ENCODE data around the gene SMARCA4.
"Not testable (repeated sequence)": the region's sequence is repeated elsewhere in the genome, so short reads cannot be mapped to it uniquely, and the experiment has no call there.

The SMARCA4 gene

DNA sequence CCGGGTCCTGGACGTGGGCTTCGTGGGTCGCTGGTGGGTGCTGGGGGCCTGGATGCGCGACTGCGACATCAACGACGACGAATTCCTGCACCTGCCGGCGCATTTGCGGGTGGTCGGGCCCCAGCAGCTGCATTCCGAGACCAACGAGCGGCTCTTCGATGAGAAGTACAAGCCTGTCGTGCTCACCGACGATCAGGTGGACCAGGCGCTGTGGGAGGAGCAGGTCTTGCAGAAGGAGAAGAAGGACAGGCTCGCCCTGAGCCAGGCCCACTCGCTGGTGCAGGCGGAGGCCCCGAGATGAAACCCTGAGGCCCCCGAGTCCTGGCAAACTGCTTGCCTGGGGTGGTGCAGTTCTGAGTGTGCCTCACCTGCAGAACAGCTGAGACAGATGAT, 31.4 kb upstream of the SMARCA4 start:
- no peak for DNase-seq

DNA sequence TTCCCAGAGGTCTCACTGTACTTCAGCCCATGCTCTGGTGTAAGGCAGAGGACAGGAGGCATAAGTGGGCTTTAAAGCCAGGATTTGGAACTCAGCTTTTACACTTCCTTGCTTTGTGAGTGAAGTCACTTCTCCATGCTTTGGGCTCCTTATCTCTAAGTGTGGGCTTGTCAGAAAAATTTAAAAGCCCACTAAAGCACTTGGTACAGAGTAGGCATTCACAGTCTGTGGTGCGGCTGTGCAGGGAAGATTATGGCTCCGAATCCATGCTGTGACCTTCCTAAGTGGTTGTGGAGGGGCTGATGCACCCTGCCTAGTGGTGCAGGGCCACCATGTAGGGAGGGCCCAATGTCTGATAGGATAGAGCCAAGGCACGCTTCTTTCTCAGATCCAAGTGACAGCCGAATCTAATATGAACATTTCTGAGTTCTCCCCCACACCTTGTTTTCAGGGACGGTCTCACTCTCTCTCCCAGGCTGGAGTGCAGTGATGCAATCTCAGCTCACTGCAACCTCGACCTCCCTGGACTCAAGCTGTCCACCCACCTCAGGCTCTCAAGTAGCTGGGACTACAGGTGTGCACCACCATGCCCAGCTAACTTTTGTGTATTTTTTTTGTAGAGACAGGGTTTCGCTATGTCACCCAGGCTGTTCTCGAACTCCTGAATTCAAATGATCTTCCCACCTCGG, 25.3 kb upstream of the SMARCA4 start:
- DNase-seq: no peak

DNA sequence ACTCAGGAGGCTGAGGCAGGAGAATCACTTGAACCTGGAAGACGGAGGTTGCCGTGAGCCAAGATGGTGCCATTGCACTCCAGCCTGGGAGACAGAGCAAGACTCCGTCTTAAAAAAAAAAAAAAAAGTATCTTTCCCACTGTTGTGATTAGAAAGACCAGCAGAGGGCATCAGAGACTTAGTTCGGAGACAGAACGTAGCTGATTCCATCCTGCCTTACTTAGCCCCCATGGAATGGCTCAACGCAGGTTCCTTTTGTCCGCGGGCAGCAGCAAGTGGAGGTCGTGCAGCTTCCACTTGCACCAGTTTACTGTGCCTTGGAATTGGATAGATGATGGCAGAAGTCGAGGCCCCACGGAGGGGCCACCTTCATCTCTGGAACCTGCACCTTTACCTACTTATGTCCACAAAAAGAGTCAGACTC, 24.2 kb upstream of the SMARCA4 start:
- peak; percentile 29 to 67 for DNase-seq

- DNase-seq: not testable (repeated sequence)
Measured at GRCh38 chr19:10941649-10942048, 19.2 kb upstream of the SMARCA4 start.

DNA sequence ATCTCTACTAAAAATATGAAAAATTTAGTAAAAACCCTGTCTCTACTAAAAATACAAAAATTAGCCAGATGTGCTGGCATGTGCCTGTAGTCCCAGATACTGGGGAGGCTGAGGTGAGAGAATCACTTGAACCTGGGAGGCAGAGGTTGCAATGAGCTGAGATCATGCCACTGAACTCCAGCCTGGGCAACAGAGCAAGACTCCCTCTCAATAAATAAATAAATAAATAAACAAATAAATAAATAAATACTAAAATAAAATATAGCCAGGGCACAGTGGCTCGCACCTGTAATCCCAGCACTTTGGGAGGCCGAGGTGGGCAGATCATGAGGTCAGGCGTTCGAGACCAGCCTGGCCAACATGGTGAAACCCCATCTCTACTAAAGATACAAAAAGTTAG, 17.4 kb upstream of the SMARCA4 start:
- DNase-seq: not testable (repeated sequence)

- no peak for DNase-seq
Measured at GRCh38 chr19:10945264-10945663, 15.6 kb upstream of the SMARCA4 start.

DNA sequence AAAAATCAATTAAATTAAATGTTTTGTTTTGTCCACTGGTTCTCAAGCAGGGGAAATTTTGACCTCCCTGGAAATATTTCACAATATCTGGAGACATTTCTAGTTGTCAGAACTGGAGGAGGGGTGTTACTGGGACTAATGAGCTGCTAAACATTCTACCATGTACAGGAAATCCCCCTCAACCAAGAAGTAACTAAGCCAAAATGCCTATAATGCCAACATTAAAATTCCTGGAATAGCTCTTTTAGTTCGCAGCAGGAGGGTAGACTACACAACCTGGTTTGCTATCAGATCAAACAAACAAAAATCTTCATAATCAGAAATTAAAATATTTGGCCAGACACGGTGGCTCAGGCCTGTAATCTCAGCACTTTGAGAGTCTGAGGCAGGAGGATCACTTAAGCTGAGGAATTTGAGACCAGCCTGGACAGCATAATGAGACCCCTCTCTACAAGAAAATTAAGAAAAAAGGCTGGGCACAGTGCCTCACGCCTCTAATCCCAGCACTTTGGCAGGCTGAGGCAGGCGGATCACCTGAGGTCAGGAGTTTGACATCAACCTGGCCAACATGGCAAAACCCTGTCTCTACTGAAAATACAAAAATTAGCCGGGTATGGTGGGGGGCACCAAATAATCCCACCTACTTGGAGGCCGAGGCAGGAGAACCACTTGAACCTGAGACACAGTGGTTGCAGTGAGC, 13.7 kb upstream of the SMARCA4 start:
- DNase-seq: no peak

DNA sequence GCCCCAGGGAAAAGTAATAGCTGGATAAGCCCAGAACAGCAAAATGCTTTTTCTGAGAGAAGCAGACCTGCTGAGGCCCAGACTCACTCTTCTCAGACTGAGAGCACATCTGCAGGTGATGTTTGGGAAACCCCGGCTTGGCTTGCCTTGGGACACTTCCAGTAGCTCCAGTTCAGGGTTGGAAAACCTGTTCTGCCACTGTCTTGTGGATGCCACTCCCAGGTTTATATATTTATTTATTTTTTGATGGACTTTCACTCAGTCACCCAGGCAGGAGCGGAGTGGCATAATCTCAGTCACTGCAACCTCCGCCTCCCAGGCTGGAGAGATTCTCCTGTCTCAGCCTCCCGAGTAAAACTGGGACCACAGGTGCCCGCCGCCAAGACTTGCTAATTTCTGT, 8.0 kb upstream of the SMARCA4 start:
- no peak for DNase-seq

DNA sequence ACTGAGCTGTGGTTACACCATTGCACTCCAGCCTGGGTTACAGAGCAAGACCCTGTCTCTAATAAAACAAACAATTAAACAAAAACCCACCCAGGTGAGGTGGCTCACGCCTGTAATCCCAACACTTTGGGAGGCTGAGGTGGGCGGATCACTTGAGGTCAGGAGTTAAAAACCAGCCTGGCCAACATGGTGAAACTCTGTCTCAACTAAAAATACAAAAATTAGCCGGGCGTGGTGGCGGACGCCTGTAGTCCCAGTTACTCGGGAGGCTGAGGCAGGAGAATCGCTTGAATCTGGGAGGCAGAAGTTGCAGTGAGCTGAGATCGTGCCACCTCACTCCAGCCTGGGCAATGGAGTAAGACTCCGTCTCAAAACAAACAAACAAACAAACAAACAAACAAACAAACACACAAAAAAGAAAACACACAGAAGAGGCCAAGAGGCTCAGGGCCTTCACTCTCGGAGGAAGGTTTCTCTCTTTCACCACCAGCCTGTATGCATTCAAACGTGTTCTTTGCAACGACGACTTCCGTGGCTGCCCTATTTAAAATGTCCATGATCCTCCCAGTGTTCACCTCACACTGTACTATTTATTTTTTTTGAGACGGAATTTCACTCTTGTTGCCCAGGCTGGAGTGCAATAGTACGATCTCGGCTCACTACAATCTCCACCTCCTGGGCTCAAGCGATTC, 1.4 kb upstream of the SMARCA4 start:
- DNase-seq: not testable (repeated sequence)

GRCh38 chr19:10961073-10961860, 437 bp downstream of the SMARCA4 start:
- DNase-seq: peak in 1 of 2 donors; percentile 26

DNA sequence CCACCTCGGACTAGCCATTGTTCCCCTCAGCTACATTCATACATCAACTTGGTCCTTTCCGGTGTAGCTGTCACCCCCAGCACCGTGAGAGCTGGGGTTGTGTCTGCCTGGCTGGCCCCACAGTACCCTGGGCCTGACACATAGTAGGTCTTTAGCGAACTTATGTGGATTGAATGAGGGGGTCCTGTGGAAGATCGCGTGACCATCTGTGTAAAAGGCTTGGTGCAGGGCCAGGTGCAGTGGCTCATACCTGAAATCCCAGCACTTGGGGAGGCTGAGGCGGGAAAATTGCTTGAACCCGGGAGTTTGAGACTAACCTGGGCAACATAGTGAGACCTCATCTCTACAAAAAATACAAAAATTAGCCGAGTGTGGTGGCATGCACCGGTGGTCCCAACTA, 2.0 kb downstream of the SMARCA4 start:
- DNase-seq: no peak

- DNase-seq: no peak
Measured at GRCh38 chr19:10963865-10964264, 3.0 kb downstream of the SMARCA4 start.

DNA sequence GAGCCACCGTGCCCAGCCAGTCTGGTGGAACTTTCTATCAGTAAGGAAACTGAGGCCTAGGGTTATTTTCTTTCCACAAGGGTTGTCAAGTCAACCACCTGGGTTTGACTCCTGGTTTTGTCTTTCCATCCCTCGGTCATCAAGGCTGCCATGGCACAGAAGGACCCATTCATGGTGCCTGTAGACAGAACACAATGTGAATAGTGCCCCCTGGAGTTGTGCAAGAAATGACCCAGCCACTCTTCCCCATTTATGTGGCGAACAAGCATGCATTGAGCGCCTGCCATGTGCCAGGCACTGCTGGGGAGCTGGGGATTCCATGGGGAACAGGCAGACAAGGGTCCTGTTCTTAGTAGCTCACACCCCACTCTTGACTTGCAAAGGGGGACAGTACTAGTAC, 4.1 kb downstream of the SMARCA4 start:
- no peak for DNase-seq

- DNase-seq: no peak
Measured at GRCh38 chr19:10965398-10965797, 4.6 kb downstream of the SMARCA4 start.

- DNase-seq: no peak
Measured at GRCh38 chr19:10966809-10967208, 6.0 kb downstream of the SMARCA4 start.

DNA sequence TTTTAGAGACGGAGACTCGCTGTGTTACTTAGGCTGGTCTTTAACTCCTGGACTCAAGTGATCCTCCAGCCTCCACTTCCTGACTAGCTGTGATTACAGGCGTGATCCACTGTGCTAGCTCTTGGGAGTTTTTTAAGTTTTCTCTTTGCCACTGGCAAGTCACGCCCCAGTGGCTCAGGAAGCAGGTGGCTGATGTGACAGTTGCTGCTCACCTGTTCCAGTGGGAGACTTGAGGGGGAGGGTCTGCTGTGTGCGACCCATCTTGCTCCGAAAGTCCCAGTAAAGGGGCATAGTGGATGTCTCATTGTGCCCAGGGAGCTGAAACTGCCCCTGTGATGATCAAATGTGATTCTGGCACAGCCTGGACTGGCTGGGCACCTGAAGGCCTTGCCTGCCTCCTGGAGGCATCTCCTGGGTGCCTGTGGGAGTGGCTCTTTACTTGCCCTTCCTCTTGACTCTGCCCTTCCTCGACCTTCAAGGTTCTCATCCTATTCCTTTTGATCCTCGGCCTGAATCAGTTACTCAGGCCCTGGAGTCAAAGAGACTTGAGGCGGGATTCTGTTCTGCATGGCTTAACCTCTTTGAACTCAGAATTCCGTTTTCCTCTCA, 7.8 kb downstream of the SMARCA4 start:
- no peak for DNase-seq

DNA sequence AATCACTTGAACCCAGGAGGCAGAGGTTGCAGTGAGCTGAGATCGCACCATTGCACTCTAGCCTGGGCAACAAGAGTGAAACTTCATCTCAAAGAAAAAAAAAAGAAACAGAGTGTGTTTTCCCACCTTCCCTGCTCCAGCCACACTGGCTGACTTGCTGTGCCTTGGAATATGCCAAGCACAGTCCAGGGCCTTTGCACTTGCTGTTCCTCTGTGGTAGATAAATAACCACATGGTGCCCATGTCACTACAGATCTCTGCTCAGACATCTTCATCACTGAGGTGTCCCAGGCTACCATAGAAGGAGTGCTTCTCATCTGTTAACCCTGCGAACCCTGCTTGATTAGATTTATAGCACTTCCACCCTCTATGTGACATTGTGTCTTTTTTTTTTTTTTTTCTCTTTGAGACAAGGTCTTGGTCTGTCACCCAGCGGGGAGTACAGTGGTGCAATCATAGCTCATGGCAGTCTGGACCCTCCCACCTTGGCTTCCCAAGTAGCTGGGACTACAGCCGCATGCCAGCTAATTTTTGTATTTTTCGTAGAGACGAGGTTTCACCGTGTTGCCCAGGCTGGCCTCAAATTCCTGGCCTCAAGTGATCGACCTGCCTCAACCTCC, 10.4 kb downstream of the SMARCA4 start:
- DNase-seq: no peak

DNA sequence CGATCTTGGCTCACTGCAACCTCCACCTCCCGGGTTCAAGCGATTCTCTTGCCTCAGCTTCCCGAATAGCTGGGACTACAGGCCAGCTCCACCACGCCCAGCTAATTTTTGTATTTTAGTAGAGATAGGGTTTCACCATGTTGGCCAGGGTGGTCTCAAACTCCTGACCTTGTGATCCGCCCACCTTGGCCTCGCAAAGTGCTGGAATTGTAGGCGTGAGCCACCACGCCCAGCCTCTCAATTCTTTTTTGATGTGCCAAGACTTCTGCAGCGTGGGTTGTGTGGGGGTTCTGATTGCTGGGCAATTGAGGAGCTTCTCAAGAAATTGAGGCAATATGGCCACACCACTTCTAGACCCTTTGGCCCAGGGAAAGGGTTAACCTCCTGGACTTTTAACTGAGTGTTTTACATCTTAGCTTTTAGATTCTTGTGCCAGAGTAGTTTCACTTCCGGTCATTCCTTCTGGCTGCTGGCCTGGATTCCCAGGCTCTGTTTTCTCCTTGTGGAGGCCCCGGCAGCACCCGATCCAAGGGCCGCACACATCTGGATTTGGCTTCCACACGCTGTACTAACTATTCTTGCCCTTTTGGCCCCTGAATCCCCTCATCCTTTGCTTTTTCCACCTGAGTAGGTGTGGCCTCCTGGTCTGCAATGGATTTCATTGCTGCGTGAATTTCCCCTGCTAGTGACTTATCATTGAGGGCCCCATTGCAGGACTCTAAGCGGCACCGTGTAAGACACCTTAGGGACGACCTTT, 14.7 kb downstream of the SMARCA4 start:
- no peak for DNase-seq

DNA sequence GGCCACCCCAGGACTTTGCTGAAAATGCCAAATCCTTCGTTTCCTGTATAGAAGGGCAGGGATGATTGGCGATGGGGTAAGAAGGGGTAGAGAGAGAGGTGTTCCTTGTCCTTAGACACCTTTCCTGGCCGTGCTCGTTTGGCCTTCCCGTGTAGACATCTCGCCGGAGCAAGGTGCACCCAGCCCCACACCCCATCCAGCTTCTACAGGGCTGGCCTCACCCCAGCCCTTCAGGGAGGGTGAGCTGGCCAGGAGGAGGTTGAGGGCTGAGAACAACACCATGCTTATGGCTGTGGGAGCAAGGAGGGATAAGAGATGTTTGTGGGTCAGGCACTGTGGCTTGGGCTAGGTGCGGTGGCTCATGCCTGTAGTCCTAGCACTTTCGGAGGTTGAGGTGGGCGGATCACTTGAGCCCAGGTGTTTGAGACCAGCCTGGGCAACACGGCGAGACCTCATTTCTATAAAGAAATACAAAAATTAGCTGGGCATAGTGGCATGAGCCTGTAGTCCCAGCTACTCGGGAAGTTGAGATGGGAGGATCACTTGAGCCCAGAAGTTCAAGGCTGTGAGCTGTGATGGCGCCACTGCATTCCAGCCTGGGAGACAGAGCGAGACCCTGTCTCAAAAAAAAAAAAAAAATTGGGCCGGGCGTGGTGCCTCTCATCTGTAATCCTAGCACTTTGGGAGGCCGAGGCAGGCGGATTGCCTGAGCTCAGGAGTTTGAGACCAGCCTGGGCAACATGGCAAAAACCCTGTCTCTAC, 15.5 kb downstream of the SMARCA4 start:
- no peak for DNase-seq

DNA sequence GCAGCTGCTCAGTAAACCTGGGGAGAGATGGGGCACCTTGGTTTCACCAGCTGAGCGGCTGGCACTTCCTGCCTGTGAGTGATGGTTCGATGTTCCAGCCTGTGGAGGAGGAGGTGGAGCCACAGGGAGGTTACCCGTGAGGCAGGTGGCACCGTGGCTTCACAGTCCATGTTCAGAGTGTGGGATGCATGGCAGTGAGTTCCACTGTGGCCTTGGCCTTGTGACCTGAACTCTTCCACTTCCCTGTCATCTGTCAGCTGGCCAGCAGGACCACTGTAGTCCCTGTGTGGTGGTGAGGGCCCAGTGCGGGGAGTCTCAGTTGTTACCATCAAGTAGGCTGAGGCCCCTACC, 16.9 kb downstream of the SMARCA4 start:
- no peak for DNase-seq

DNA sequence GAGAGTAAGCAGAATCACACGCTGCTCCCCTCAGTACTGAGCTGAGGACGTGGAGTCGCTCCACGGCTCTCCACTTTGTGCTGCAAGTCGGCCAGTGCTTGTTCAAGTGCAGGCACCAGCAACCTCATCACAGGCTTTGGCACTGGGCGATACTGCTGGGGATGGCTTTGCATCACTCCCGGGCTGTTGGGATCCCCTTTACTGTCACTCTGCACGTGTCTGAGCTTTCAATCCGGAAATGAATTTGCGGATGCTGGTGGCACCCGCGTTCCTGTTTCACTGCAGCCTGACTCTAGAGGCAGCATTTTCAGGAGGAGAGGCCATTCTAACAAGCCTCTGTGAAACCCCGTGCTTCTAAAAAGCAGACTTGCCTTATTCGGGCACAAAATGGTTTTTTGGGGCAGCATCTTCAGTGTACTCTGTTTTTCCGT, 19.1 kb downstream of the SMARCA4 start:
- DNase-seq: peak; percentile 18 to 38

Measured in CD4-positive, alpha-beta T cell treated with Interleukin-4 for 1 hour (primary cell).